ENCODE measurements around the gene TIMM8A. TPM values are rescaled to one million over a fixed set of nuclear protein-coding genes. Genes with fewer than 3 reads are reported as not detected.
A peak's percentile ranks its signal among the peaks of the same experiment; 100 is the strongest.
"Not testable (repeated sequence)": the region's sequence is repeated elsewhere in the genome, so short reads cannot be mapped to it uniquely, and the experiment has no call there.

Gene TIMM8A
- total RNA-seq, 1 donor, result 3.9 TPM

DNA sequence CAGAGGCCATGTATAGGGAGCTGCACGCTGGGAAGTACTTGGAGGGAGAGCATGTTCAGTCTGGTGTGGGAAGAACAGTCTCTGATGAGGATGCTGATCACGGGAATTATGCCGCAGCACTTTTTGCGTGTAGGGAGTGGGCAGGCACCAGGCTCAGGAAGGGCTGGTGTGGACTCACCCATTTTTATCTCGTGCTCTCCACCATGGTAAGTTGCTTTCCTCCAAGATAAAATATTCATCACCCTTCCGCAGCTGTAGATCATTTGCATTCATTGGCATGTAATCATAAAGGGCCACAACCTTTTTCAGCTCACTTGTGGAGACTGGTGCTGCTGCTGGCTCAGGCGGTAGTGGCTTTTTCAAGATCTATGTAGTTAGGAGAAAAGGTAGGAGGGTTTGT, 11.8 kb upstream of the TIMM8A start:
- no peak for DNase-seq (ENCODE audit: low read depth)
- TF ChIP-seq CTCF (IDR thresholded peaks at IDR 0.05; ENCODE audit: insufficient read depth, low read depth, low read length), result no peak

GRCh38 chrX:101359966-101360365, 11.4 kb upstream of the TIMM8A start:
- TF ChIP-seq CTCF (IDR thresholded peaks at IDR 0.05; ENCODE audit: insufficient read depth, low read depth, low read length), result no peak
- H3K4me3 ChIP-seq (ENCODE audit: low read depth, low read length), result no peak overlapping the region
- no peak for DNase-seq (ENCODE audit: low read depth)

More for the DNA sequence above, 11.8 kb upstream of the TIMM8A start:
- no peak overlapping the region for H3K4me3 ChIP-seq (ENCODE audit: low read depth, low read length)

GRCh38 chrX:101357166-101357795, 8.7 kb upstream of the TIMM8A start:
- peak; percentile 46 for TF ChIP-seq CTCF (IDR thresholded peaks at IDR 0.05; ENCODE audit: insufficient read depth, low read depth, low read length)
- H3K4me3 ChIP-seq (ENCODE audit: low read depth, low read length), result no peak overlapping the region
- peak; percentile 8 for DNase-seq (ENCODE audit: low read depth)

DNA sequence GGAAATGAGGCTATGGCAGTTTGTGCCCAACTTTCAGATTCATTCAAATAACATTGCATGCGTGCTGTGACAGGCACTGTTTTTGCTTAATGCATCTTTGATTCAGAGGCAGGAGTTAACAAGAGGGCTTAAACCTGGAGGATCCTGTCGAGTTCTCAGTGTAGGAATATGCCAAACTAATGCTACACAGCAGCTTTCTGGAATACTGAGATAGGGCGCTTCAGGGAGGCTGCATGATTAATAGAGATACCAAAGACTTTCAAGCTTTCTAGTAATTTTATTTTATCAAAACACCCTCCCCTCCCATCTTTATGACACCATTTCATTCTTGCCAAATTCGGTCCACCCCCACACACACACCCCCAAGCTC, 636 bp upstream of the TIMM8A start:
- no peak for DNase-seq (ENCODE audit: low read depth)
- peak overlapping the region; percentile 80 for H3K4me3 ChIP-seq (ENCODE audit: low read depth, low read length)

DNA sequence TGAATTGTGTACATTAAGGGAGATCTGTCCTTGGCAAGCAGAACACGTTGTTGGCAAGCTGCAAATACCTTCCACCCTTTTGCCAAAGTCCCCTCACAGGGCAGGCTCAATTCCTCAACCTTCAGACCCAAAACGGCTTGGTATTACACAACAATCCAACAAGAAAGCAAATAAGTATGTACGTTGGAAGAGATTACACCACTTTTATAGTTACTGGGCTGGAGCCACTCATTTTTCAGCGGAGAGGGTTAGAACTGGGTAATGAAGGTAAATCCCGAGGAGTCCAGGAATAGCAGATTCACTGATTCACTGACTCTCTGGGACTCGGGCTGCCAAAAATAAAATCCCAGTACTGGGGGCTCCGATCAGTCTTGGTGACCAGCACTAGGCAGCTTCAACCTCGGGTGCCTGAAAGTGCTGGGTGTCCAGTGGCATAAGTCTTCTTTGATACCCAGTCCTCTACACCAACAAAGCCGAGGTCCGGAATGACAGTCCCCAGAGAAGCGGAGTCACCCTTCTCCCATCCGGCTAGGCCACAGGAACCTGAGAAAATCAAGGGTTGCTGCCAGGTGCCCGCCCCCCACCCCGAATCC, 587 bp downstream of the TIMM8A start:
- DNase-seq (ENCODE audit: low read depth), result peak; percentile 42
- peak overlapping the region; percentile 80 for H3K4me3 ChIP-seq (ENCODE audit: low read depth, low read length)
- TF ChIP-seq CTCF (IDR thresholded peaks at IDR 0.05; ENCODE audit: insufficient read depth, low read depth, low read length), result no peak

More for the DNA sequence above, 636 bp upstream of the TIMM8A start:
- TF ChIP-seq CTCF (IDR thresholded peaks at IDR 0.05; ENCODE audit: insufficient read depth, low read depth, low read length), result no peak

GRCh38 chrX:101337776-101338271, 10.7 kb downstream of the TIMM8A start:
- no peak for TF ChIP-seq CTCF (IDR thresholded peaks at IDR 0.05; ENCODE audit: insufficient read depth, low read depth, low read length)
- DNase-seq (ENCODE audit: low read depth), result no peak
- no peak overlapping the region for H3K4me3 ChIP-seq (ENCODE audit: low read depth, low read length)

- H3K4me3 ChIP-seq (ENCODE audit: low read depth, low read length); DNase-seq (ENCODE audit: low read depth): not testable (repeated sequence)
Observed at GRCh38 chrX:101334310-101334709, 14.2 kb downstream of the TIMM8A start.

DNA sequence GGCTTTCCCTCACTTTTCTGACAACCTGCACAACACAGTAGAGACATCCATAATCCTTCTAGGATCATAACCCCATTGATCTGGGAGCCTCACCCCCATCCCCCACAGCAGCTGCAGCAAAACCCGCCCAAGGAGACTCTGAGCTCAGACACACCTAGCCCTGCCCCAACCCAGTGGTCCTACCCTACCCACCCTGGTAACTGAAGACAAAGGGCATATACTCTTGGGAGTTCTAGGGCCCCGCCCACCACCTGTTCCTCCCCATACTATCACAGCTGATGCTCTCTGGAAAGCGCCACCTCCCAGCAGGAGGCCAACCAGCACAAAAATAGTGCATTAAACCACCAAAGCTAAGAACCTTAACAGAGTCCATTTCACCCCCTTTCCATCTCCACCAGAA, 21.9 kb downstream of the TIMM8A start:
- not testable (repeated sequence) for H3K4me3 ChIP-seq (ENCODE audit: low read depth, low read length); DNase-seq (ENCODE audit: low read depth)
